Measurements from ENCODE around the gene RPA1. TPM values are rescaled to one million over a fixed set of nuclear protein-coding genes. Genes with fewer than 3 reads are reported as not detected.

Gene RPA1
- total and polyA plus RNA-seq, 2 donors (not counting 1 experiment from before 2014, with no cell fraction given): 22.3 to 55.4 TPM

DNA sequence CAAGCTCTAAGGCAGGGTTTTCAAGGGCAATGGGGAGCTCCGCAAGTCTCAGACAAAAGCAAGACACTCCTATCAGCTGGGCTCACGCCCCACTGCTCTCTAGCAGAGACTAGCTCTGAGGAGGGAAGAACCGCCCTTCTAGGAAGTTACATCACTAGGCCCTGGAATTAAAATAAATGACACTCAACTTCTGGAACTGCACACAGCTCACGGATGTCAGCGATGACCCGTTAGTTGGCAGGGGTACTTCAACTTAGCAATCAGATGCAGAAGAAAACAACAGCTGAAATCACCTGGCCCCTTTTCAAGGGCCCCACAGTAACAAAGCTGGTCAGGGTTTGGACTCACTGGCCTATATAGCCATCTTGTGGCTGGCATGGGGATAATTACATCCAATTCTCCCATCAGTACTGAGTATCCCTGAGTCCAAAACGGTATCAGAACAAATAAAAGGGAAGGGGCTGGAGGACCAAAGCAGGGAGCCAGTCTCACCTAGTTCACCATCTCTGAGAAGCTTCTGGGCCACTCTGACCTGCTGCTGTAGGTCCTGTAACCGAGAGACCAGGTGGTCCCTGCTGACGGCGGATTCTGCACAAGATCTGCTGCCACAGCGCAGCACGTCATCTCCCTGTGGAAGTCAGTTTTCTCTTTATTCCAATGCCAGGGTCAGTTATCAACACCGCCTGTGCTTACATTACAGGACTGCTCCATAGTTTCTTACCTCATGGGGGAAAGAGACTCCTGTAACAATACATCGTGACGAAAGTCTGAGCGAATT is 45.8 kb upstream of the RPA1 start:
- Histone ChIP-seq H3K9ac (ENCODE audit: insufficient read depth, low read length) (no peak overlapping the region), H3K27ac (ENCODE audit: insufficient read depth, low read length) (peak overlapping the region; percentile 88), H3K4me2 (ENCODE audit: extremely low read depth, insufficient read depth, low read length) (peak overlapping the region; percentile 70), H3K9me3 (ENCODE audit: control insufficient read depth, insufficient read depth, low read depth, low read length) (no peaks in the 10 kb centered on the region), H2AFZ (ENCODE audit: low read length) (no peak overlapping the region), H3K27me3 (ENCODE audit: control insufficient read depth, insufficient read depth, low read length) (no peaks in the 10 kb centered on the region), H3K36me3 (ENCODE audit: control insufficient read depth, insufficient read depth, low read length) (peaks cover 6% of the 10 kb centered on the region), H3K4me1 (ENCODE audit: control insufficient read depth, extremely low read depth, insufficient read depth, low read length) (peaks cover 46% of the 10 kb centered on the region), H3K4me3 (replicated peaks in 1 of 4; ENCODE audit: control extremely low read depth in 1 of 4, insufficient read depth in 1 of 4, low read depth in 3 of 4, low read length in 4 of 4) (no peak overlapping the region), H4K20me1 (ENCODE audit: control insufficient read depth, extremely low read depth, insufficient read depth, low read length) (no peaks in the 10 kb centered on the region), H3K79me2 (ENCODE audit: control insufficient read depth, insufficient read depth, low read length) (no peaks in the 10 kb centered on the region)
- no peak for TF ChIP-seq EZH2 (IDR thresholded peaks at IDR 0.05; ENCODE audit: low read length, missing control alignments)
- TF ChIP-seq, protein P1, sequence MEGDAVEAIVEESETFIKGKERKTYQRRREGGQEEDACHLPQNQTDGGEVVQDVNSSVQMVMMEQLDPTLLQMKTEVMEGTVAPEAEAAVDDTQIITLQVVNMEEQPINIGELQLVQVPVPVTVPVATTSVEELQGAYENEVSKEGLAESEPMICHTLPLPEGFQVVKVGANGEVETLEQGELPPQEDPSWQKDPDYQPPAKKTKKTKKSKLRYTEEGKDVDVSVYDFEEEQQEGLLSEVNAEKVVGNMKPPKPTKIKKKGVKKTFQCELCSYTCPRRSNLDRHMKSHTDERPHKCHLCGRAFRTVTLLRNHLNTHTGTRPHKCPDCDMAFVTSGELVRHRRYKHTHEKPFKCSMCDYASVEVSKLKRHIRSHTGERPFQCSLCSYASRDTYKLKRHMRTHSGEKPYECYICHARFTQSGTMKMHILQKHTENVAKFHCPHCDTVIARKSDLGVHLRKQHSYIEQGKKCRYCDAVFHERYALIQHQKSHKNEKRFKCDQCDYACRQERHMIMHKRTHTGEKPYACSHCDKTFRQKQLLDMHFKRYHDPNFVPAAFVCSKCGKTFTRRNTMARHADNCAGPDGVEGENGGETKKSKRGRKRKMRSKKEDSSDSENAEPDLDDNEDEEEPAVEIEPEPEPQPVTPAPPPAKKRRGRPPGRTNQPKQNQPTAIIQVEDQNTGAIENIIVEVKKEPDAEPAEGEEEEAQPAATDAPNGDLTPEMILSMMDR (conservative IDR thresholded peaks at IDR 0.05 in 1 of 2, IDR thresholded peaks at IDR 0.05 in 1 of 2; ENCODE audit: low read depth in 1 of 2, low read length in 2 of 2): peak; percentile 82 to 87
- peak; percentile 81 to 98 for DNase-seq (ENCODE audit: low read depth in 2 of 2)

DNA sequence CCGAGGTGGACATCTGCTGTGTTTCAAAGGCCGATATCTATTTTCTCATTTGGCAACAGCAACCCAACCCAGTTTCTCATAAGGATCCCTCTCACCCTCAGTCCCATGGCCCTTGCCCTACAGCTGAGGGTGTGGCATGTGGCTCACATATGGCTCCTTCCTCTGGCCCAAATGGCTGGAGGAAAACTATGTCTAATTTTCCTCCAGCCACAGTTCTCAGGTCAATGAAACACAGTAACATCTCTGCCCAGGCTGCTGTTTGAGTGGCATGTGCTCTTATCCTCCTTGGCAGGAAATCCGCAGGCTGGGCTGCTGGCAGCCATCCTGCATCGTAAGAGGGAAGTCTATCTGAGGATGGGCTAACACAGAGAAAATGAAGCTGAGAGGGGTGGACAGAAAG is 43.9 kb upstream of the RPA1 start:
- H3K36me3 ChIP-seq (ENCODE audit: control insufficient read depth, insufficient read depth, low read length): peaks cover 6% of the 10 kb centered on the region

DNA sequence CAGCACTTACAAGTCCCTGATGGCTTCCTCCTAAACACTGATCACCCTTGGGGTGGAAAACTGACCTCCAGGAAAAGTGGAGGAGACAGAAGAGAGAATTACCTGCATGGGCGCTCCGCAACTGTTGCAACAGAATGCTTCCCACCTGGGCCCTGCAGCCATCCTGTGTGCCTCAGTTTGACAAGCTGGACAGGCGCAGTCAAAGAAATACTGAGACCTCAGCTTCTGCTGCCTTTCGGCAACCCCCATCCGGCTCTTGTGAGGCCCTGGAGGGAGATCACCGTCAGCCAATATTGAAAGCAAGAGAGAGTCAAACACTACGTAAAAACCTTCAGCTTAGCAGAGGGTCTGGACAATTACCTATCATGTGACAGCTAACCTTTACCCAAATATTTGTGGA is 43.1 kb upstream of the RPA1 start:
- H2AFZ ChIP-seq (ENCODE audit: low read length): no peak overlapping the region
- H3K36me3 ChIP-seq (ENCODE audit: control insufficient read depth, insufficient read depth, low read length): peaks cover 2% of the 10 kb centered on the region
- no peaks in the 10 kb centered on the region for H3K79me2 ChIP-seq (ENCODE audit: control insufficient read depth, insufficient read depth, low read length)
- no peaks in the 10 kb centered on the region for H4K20me1 ChIP-seq (ENCODE audit: control insufficient read depth, extremely low read depth, insufficient read depth, low read length)
- no peaks in the 10 kb centered on the region for H3K9me3 ChIP-seq (ENCODE audit: control insufficient read depth, insufficient read depth, low read depth, low read length)
- H3K27ac ChIP-seq (ENCODE audit: insufficient read depth, low read length): peak overlapping the region; percentile 84
- H3K9ac ChIP-seq (ENCODE audit: insufficient read depth, low read length): no peak overlapping the region
- DNase-seq (ENCODE audit: low read depth in 2 of 2): no peak
- no peaks in the 10 kb centered on the region for H3K27me3 ChIP-seq (ENCODE audit: control insufficient read depth, insufficient read depth, low read length)
- H3K4me2 ChIP-seq (ENCODE audit: extremely low read depth, insufficient read depth, low read length): peak overlapping the region; percentile 69
- H3K4me3 ChIP-seq (replicated peaks in 1 of 4; ENCODE audit: control extremely low read depth in 1 of 4, insufficient read depth in 1 of 4, low read depth in 3 of 4, low read length in 4 of 4): no peak overlapping the region
- peaks cover 39% of the 10 kb centered on the region for H3K4me1 ChIP-seq (ENCODE audit: control insufficient read depth, extremely low read depth, insufficient read depth, low read length)
- TF ChIP-seq EZH2 (IDR thresholded peaks at IDR 0.05; ENCODE audit: low read length, missing control alignments): no peak
- TF ChIP-seq, protein P1 (conservative IDR thresholded peaks at IDR 0.05 in 1 of 2, IDR thresholded peaks at IDR 0.05 in 1 of 2; ENCODE audit: low read depth in 1 of 2, low read length in 2 of 2): no peak

More for the DNA sequence above, 43.9 kb upstream of the RPA1 start:
- H3K4me3 ChIP-seq (replicated peaks in 1 of 4; ENCODE audit: control extremely low read depth in 1 of 4, insufficient read depth in 1 of 4, low read depth in 3 of 4, low read length in 4 of 4): no peak overlapping the region
- H4K20me1 ChIP-seq (ENCODE audit: control insufficient read depth, extremely low read depth, insufficient read depth, low read length): no peaks in the 10 kb centered on the region
- no peaks in the 10 kb centered on the region for H3K9me3 ChIP-seq (ENCODE audit: control insufficient read depth, insufficient read depth, low read depth, low read length)
- H3K4me2 ChIP-seq (ENCODE audit: extremely low read depth, insufficient read depth, low read length): no peak overlapping the region
- DNase-seq (ENCODE audit: low read depth in 2 of 2): peak in 1 of 2 donors; percentile 76
- TF ChIP-seq EZH2 (IDR thresholded peaks at IDR 0.05; ENCODE audit: low read length, missing control alignments): no peak
- TF ChIP-seq, protein P1 (conservative IDR thresholded peaks at IDR 0.05 in 1 of 2, IDR thresholded peaks at IDR 0.05 in 1 of 2; ENCODE audit: low read depth in 1 of 2, low read length in 2 of 2): no peak
- no peaks in the 10 kb centered on the region for H3K27me3 ChIP-seq (ENCODE audit: control insufficient read depth, insufficient read depth, low read length)
- H3K79me2 ChIP-seq (ENCODE audit: control insufficient read depth, insufficient read depth, low read length): no peaks in the 10 kb centered on the region
- H3K27ac ChIP-seq (ENCODE audit: insufficient read depth, low read length): no peak overlapping the region
- peaks cover 39% of the 10 kb centered on the region for H3K4me1 ChIP-seq (ENCODE audit: control insufficient read depth, extremely low read depth, insufficient read depth, low read length)
- no peak overlapping the region for H3K9ac ChIP-seq (ENCODE audit: insufficient read depth, low read length)
- no peak overlapping the region for H2AFZ ChIP-seq (ENCODE audit: low read length)
